OCI-LY7 (cell line): ENCODE measurements around the gene WDFY3. TPM values are rescaled to one million over a fixed set of nuclear protein-coding genes. Genes with fewer than 3 reads are reported as not detected.

Experiments
- BruUV-seq: library from RNA; stranded (reverse); fragments of 400-500 nt; replicated peaks from 2 replicates; lab custom pipeline; 2021; lab: Mats Ljungman, UMichigan
- CTCF ChIA-PET: fragments of 300-600 bp; sonication (Branson Sonifier 250); formaldehyde crosslinking; loops from one replicate; lab custom pipeline; 2022; ENCODE audit warnings: antibody characterized with exemption; ENCODE audit not compliant: unreplicated experiment; lab: Charles Lee
- POLR2A ChIA-PET: fragments of 300-600 bp; sonication (Branson Sonifier 250); formaldehyde crosslinking; loops from one replicate; lab custom pipeline; 2022; ENCODE audit warnings: antibody characterized with exemption; lab: Charles Lee
- DNase-seq: peaks from one replicate; pipeline ENCODE4 v3.0.0-alpha.2; 2015; ENCODE audit warnings: low spot score
- H2AFZ ChIP-seq: fragments of 200-600 bp; sonication (generic), shearing (Covaris generic); 2 replicates; pipeline ENCODE4 v1.6.1; 2014; ENCODE audit warnings: mild to moderate bottlenecking, antibody characterized with exemption, low read length, moderate library complexity
- H3K27ac ChIP-seq: fragments of 200-600 bp; sonication (generic); 2 replicates; pipeline ENCODE4 v1.5.1; 2014; ENCODE audit warnings: mixed run types, low read depth, mild to moderate bottlenecking, moderate library complexity, low read length, inconsistent platforms; ENCODE audit not compliant: poor library complexity, severe bottlenecking
- H3K36me3 ChIP-seq: fragments of 200-600 bp; sonication (generic); 2 replicates; pipeline ENCODE4 v1.6.1; 2014; ENCODE audit warnings: mild to moderate bottlenecking, antibody characterized with exemption, low read length, moderate library complexity, mixed read lengths; ENCODE audit not compliant: insufficient read depth
- H3K4me1 ChIP-seq: fragments of 200-600 bp; sonication (generic); 2 replicates; pipeline ENCODE4 v1.5.1; 2014; ENCODE audit warnings: mild to moderate bottlenecking, low read length; ENCODE audit not compliant: insufficient read depth, poor library complexity, severe bottlenecking
- H3K4me2 ChIP-seq: fragments of 200-600 bp; sonication (generic); 2 replicates; pipeline ENCODE4 v1.6.1; 2014; ENCODE audit warnings: mild to moderate bottlenecking, low read length
- H3K4me3 ChIP-seq: fragments of 200-600 bp; sonication (generic); 2 replicates; pipeline ENCODE4 v1.5.1; 2014; ENCODE audit warnings: mild to moderate bottlenecking, low read depth, low read length; ENCODE audit not compliant: poor library complexity, severe bottlenecking
- H3K79me2 ChIP-seq: fragments of 200-600 bp; sonication (generic); 2 replicates; pipeline ENCODE4 v1.6.1; 2016; ENCODE audit warnings: low read depth, mild to moderate bottlenecking, low read length, moderate library complexity, mixed read lengths; ENCODE audit not compliant: insufficient read depth
- H3K9me2 ChIP-seq: fragments of 200-600 bp; sonication (generic); 2 replicates; pipeline ENCODE4 v1.6.1; 2016; ENCODE audit warnings: mild to moderate bottlenecking, low read length, mixed read lengths; ENCODE audit not compliant: insufficient read depth
- H3K9me3 ChIP-seq: fragments of 200-600 bp; sonication (generic); 2 replicates; pipeline ENCODE4 v1.6.1; 2014; ENCODE audit warnings: mild to moderate bottlenecking, mixed run types, low read length, mixed read lengths
- H4K20me1 ChIP-seq: fragments of 200-600 bp; sonication (generic); 2 replicates; pipeline ENCODE4 v1.6.1; 2014; ENCODE audit warnings: mild to moderate bottlenecking, antibody characterized with exemption, low read length, moderate library complexity, mixed read lengths; ENCODE audit not compliant: insufficient read depth
- EZH2phosphoT487 ChIP-seq: fragments of 200-600 bp; sonication (generic); IDR thresholded peaks from 2 replicates; pipeline ENCODE4 v1.6.1; 2018; ENCODE audit warnings: low read depth, borderline replicate concordance, mild to moderate bottlenecking, mixed run types, antibody characterized with exemption, low read length, moderate library complexity, mixed read lengths
- intact Hi-C: fragments of 100-400 bp; cut with micrococcal nuclease; formaldehyde crosslinking; loops from one replicate; pipeline ENCODE4 v1.10.0; 2022; ENCODE audit not compliant: unreplicated experiment
- total RNA-seq, 2 experiments: library from RNA; depleted of rRNA in 1 of 2; stranded (reverse); fragments of >200 nt in 1 of 2; shearing (Covaris generic) in 1 of 2; gene quantifications; 2 replicates each; pipeline ENCODE4 v1.2.3, GENCODE V29; 2014 to 2022
- TF ChIP-seq, protein P1 (sequence below): fragments of 200-600 bp; sonication (generic); conservative IDR thresholded peaks from 2 replicates; pipeline ENCODE4 v1.5.1; 2014; ENCODE audit warnings: mild to moderate bottlenecking, antibody characterized with exemption, low read length, moderate library complexity, mixed read lengths

WDFY3 gene
- total RNA-seq, 2 experiments from 2014 or later: not detected

DNA sequence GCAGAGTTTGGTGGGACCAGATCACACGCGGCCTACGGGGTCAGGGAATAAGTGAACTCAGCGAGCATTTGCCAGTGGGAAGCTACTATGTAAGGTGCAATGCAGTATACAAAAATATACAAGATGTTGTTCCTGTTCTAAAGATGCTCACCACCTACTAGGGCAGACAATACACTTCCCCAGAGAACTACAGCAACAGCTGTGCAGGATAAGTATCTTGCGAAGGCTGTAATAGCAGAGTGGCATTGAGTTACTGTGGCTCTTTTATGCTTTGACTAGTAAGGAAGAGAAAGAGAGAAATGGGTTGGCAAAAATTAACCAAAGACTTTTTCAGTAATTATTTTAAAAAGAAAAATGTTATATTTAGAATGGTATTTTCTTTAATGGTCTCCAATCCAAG lies 322.4 kb downstream of the WDFY3 start:
- H3K4me1 ChIP-seq: no peaks in the 10 kb centered on the region
- no peak for TF ChIP-seq EZH2phosphoT487
- TF ChIP-seq, protein P1, sequence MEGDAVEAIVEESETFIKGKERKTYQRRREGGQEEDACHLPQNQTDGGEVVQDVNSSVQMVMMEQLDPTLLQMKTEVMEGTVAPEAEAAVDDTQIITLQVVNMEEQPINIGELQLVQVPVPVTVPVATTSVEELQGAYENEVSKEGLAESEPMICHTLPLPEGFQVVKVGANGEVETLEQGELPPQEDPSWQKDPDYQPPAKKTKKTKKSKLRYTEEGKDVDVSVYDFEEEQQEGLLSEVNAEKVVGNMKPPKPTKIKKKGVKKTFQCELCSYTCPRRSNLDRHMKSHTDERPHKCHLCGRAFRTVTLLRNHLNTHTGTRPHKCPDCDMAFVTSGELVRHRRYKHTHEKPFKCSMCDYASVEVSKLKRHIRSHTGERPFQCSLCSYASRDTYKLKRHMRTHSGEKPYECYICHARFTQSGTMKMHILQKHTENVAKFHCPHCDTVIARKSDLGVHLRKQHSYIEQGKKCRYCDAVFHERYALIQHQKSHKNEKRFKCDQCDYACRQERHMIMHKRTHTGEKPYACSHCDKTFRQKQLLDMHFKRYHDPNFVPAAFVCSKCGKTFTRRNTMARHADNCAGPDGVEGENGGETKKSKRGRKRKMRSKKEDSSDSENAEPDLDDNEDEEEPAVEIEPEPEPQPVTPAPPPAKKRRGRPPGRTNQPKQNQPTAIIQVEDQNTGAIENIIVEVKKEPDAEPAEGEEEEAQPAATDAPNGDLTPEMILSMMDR: no peak
- H3K36me3 ChIP-seq: no peaks in the 10 kb centered on the region
- H3K9me3 ChIP-seq: no peaks in the 10 kb centered on the region
- H3K79me2 ChIP-seq: no peaks in the 10 kb centered on the region
- H3K9me2 ChIP-seq: no peaks in the 10 kb centered on the region
- intact Hi-C loops: no loop called here
- BruUV-seq: no TSS peak
- ChIA-PET CTCF (no interaction called here), POLR2A (no interaction called here)
- H4K20me1 ChIP-seq: no peaks in the 10 kb centered on the region
- H3K4me3 ChIP-seq: no peak overlapping the region
- no peak overlapping the region for H3K27ac ChIP-seq
- no peak overlapping the region for H2AFZ ChIP-seq
- DNase-seq: no peak
- H3K4me2 ChIP-seq: no peak overlapping the region

DNA sequence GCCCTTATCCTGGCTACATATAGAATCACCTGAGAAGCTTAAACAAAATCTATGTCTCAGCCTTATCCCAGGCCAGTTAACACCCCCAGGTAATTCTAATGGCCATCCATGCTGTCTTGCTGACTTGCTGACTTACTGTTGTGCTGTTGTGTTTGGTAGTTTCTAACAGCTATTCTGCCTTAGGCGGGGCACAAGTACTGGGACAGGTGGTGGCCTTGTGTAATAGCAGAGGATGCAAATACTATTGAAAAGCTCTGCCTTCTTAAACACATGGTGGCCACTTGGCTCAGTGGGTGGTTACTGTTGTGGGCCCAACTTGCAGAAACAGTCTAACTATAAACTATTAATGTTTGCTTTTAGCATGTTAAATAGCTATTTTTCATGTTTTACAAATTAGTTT lies 327.3 kb downstream of the WDFY3 start:
- no peaks in the 10 kb centered on the region for H3K4me1 ChIP-seq
- H4K20me1 ChIP-seq: no peaks in the 10 kb centered on the region
- H2AFZ ChIP-seq: no peak overlapping the region
- no peaks in the 10 kb centered on the region for H3K36me3 ChIP-seq
- H3K9me3 ChIP-seq: no peaks in the 10 kb centered on the region
- intact Hi-C loops: no loop called here
- BruUV-seq: no TSS peak
- no peaks in the 10 kb centered on the region for H3K79me2 ChIP-seq
- ChIA-PET CTCF (no interaction called here), POLR2A (interaction anchor here (0.7 kb wide), 1 partner anchor 12 kb away, joined by 4 read pairs; no protein-coding TSS in a partner anchor)
- TF ChIP-seq, protein P1: no peak
- no peak for TF ChIP-seq EZH2phosphoT487
- H3K4me2 ChIP-seq: no peak overlapping the region
- no peak for DNase-seq
- H3K4me3 ChIP-seq: no peak overlapping the region
- no peaks in the 10 kb centered on the region for H3K9me2 ChIP-seq
- H3K27ac ChIP-seq: no peak overlapping the region

DNA sequence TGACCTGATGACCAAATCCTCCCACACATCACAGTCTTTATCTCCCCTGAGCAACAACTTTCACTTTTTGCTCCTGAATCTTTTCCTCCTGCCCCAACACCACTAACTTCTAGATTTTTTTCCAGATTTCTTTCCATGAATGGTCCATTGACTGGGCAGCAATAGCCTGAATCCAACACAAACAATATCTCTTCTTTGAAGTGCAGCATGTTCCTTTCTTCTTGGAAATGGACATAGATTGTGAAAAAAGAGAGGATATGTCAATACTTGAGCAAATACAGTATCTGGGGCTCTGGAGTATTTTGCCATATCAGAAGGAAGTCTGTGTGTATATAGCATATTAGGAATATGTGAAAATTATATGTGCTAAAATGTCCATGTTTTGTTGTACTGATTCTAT lies 328.4 kb downstream of the WDFY3 start:
- Histone ChIP-seq H3K4me2 (no peak overlapping the region), H3K79me2 (no peaks in the 10 kb centered on the region), H3K27ac (no peak overlapping the region), H3K36me3 (no peaks in the 10 kb centered on the region), H3K4me1 (no peaks in the 10 kb centered on the region), H3K9me3 (no peaks in the 10 kb centered on the region), H3K4me3 (no peak overlapping the region), H2AFZ (no peak overlapping the region), H3K9me2 (no peaks in the 10 kb centered on the region), H4K20me1 (no peaks in the 10 kb centered on the region)
- no TSS peak for BruUV-seq
- ChIA-PET POLR2A (no interaction called here), CTCF (no interaction called here)
- intact Hi-C loops: no loop called here
- TF ChIP-seq, protein P1: no peak
- TF ChIP-seq EZH2phosphoT487: no peak
- no peak for DNase-seq
